K562 (cell line): Measurements from ENCODE around the gene FAM151A. TPM values are rescaled to one million over a fixed set of nuclear protein-coding genes. Genes with fewer than 3 reads are reported as not detected.

ENCODE experiments used
- ATAC-seq: fragments of 200-7000 bp; cut with Tn5 transposase; 3 replicates; pipeline ENCODE4 v1.9.1; 2020; ENCODE audit warnings: moderate library complexity
- BruUV-seq: library from RNA; stranded (reverse); fragments of 400-500 nt; replicated peaks from 2 replicates; lab custom pipeline; 2021; lab: Mats Ljungman, UMichigan
- CTCF ChIA-PET: fragments of 300-600 bp; formaldehyde crosslinking; extraction: SDS; loops from one replicate; lab custom pipeline; 2021; ENCODE audit warnings: low intra/inter-chr PET ratio; lab: Yijun Ruan, JAX
- POLR2A ChIA-PET: fragments of 300-600, 350-650 bp; sonication (Branson Sonifier 250); formaldehyde crosslinking; extraction: SDS; loops from one replicate; lab custom pipeline; 2021; ENCODE audit warnings: antibody characterized with exemption, inconsistent platforms; lab: Yijun Ruan, JAX
- DNase-seq, 4 experiments: peaks; one replicate each; pipeline versions ENCODE4 v3.0.0 to v3.0.0-alpha.2; 2011 to 2018; ENCODE audit warnings: low spot score in 3 of 4, mixed read lengths in 3 of 4; ENCODE audit errors: extremely low read depth in 1 of 4
- FAIRE-seq: peaks from 2 replicates; lab custom pipeline; 2011; peaks lifted over from hg19 to GRCh38; lab: Jason Lieb, UNC
- H2AFZ ChIP-seq: 2 replicates; pipeline ENCODE4 v1.6.0; 2011; ENCODE audit warnings: low read depth, low read length, control low read depth, inconsistent platforms
- H3K27ac ChIP-seq: fragments of 200-600 bp; 3 replicates; pipeline ENCODE4 v1.8.0; 2011; ENCODE audit warnings: low read depth, mild to moderate bottlenecking, control low read depth, inconsistent platforms, low read length, moderate library complexity, mixed read lengths; ENCODE audit errors: extremely low read depth
- H3K27me3 ChIP-seq, 2 experiments: fragments of 300-600 bp in 1 of 2; 2 replicates in 1 of 2; 3 replicates in 1 of 2; pipeline versions ENCODE4 v1.6.0 to v1.8.0; 2011; ENCODE audit warnings: inconsistent platforms in 2 of 2, low read length in 2 of 2, mild to moderate bottlenecking in 1 of 2, mixed read lengths in 1 of 2, moderate library complexity in 1 of 2; ENCODE audit not compliant: control insufficient read depth in 2 of 2, insufficient read depth in 2 of 2
- H3K36me3 ChIP-seq: fragments of 300-600 bp; 3 replicates; pipeline ENCODE4 v1.8.0; 2011; ENCODE audit warnings: mild to moderate bottlenecking, low read length, inconsistent platforms; ENCODE audit not compliant: control insufficient read depth, insufficient read depth
- H3K4me1 ChIP-seq, 2 experiments: fragments of 200-600 bp in 1 of 2; replicated peaks in 1 of 2; 2 replicates in 1 of 2; 3 replicates in 1 of 2; pipeline versions ENCODE4 v1.5.1 to v1.8.0; 2011; ENCODE audit warnings: inconsistent platforms in 2 of 2, low read length in 2 of 2, mild to moderate bottlenecking in 1 of 2, mixed read lengths in 1 of 2, moderate library complexity in 1 of 2; ENCODE audit not compliant: control insufficient read depth in 2 of 2, insufficient read depth in 2 of 2
- H3K4me2 ChIP-seq: 2 replicates; pipeline ENCODE4 v1.6.1; 2011; ENCODE audit warnings: low read length, control low read depth, inconsistent platforms, mixed read lengths; ENCODE audit not compliant: insufficient read depth
- H3K4me3 ChIP-seq: fragments of 200-600 bp; sonication (generic), shearing (Covaris generic); 2 replicates; pipeline ENCODE4 v1.5.1; 2016; ENCODE audit warnings: control low read depth, inconsistent platforms
- H3K79me2 ChIP-seq: fragments of 200-600 bp; 3 replicates; pipeline ENCODE4 v1.8.0; 2011; ENCODE audit warnings: low read length, inconsistent platforms; ENCODE audit not compliant: control insufficient read depth, insufficient read depth
- H3K9ac ChIP-seq, 2 experiments: 2 replicates each; pipeline versions ENCODE4 v1.6.0 to v1.6.1; 2011; ENCODE audit warnings: low read depth in 2 of 2, low read length in 2 of 2, control low read depth in 1 of 2, inconsistent platforms in 1 of 2, mild to moderate bottlenecking in 1 of 2, mixed read lengths in 1 of 2; ENCODE audit not compliant: insufficient read depth in 1 of 2
- H3K9me1 ChIP-seq: one replicate; pipeline ENCODE4 v1.6.0; 2011; ENCODE audit warnings: inconsistent platforms, mild to moderate bottlenecking, low read length, moderate library complexity; ENCODE audit not compliant: control insufficient read depth, insufficient read depth
- H3K9me3 ChIP-seq: replicated peaks from 2 replicates; pipeline ENCODE4 v1.5.1; 2011; ENCODE audit warnings: low read depth, low read length, inconsistent platforms; ENCODE audit not compliant: control insufficient read depth, insufficient read depth
- H4K20me1 ChIP-seq: replicated peaks from 2 replicates; pipeline ENCODE4 v1.6.1; 2011; ENCODE audit warnings: low read length, inconsistent platforms, mixed read lengths; ENCODE audit not compliant: control insufficient read depth, insufficient read depth
- EZH2 ChIP-seq: IDR thresholded peaks from 2 replicates; pipeline ENCODE4 v1.6.1; 2012; ENCODE audit warnings: low read depth, mild to moderate bottlenecking, inconsistent platforms, low read length, borderline replicate concordance
- HOXB6 ChIP-seq: fragments of 250-450 bp; sonication (Bioruptor Pico); IDR thresholded peaks from 2 replicates; pipeline ENCODE4 v1.5.1; 2022; ENCODE audit warnings: mild to moderate bottlenecking, borderline replicate concordance
- POLR2AphosphoS5 ChIP-seq: IDR thresholded peaks from 2 replicates; pipeline ENCODE4 v1.6.1; 2011; ENCODE audit warnings: mild to moderate bottlenecking, low read depth, low read length, moderate library complexity; ENCODE audit not compliant: control insufficient read depth, insufficient read depth
- STAT5A ChIP-seq: IDR thresholded peaks from 2 replicates; pipeline ENCODE4 v1.6.1; 2012; ENCODE audit warnings: low read length, inconsistent platforms, borderline replicate concordance
- UBTF ChIP-seq, 2 experiments: IDR thresholded peaks; 2 replicates each; pipeline ENCODE4 v1.6.1; 2012; ENCODE audit warnings: improper control_type of control experiment in 2 of 2, low read depth in 2 of 2, low read length in 2 of 2, borderline replicate concordance in 1 of 2
- ZKSCAN1 ChIP-seq: fragments of 150-350 bp; IDR thresholded peaks from 2 replicates; pipeline ENCODE4 v1.6.1; 2016; ENCODE audit warnings: low read depth, low read length
- ZNF518B ChIP-seq: fragments of 250-450 bp; sonication (Bioruptor Pico); IDR thresholded peaks from 2 replicates; pipeline ENCODE4 v1.5.0; 2021; ENCODE audit warnings: mild to moderate bottlenecking, moderate library complexity
- WGBS: fragments of 100-300 bp; shearing (Covaris generic); methylation state at CpG from one replicate; pipeline ENCODE4 v1.1.6; 2016; ENCODE audit warnings: low coverage, mixed read lengths; ENCODE audit not compliant: insufficient coverage; ENCODE audit errors: missing lambda C conversion rate; 5-methylcytosine and 5-hydroxymethylcytosine counted together
- in situ Hi-C: fragments of 300-500 bp; cut with MboI; formaldehyde crosslinking; loops from 4 replicates; pipeline ENCODE4 v1.15.0; 2018; ENCODE audit warnings: inconsistent platforms, mixed read lengths
- intact Hi-C: fragments of 100-400 bp; cut with micrococcal nuclease; formaldehyde crosslinking; loops from 2 replicates; pipeline ENCODE4 v1.14.2; 2022
- polyA plus RNA-seq, 8 experiments: library from polyadenylated mRNA; depleted of rRNA in 4 of 8; stranded (reverse) in 5 of 8; unstranded in 3 of 8; fragments of >200 nt; fragmentation: Nextera tagmentation in 2 of 8; fragmentation: Illumina TruSeq in 1 of 8; extraction: Ambion mirVana in 2 of 8; extraction: Trizol in 1 of 8; gene quantifications; 2 replicates each; pipeline versions ENCODE4 v1.2.1 to v1.2.3, GENCODE V29; 2011 to 2014; ENCODE audit warnings: inconsistent platforms in 1 of 8, missing spikeins in 1 of 8
- total RNA-seq, 7 experiments: library from RNA; depleted of rRNA in 6 of 7; stranded (reverse); fragments of >200 nt in 6 of 7; fragmentation: Illumina TruSeq in 2 of 7; extraction: Trizol in 2 of 7; gene quantifications; 2 replicates each; pipeline versions ENCODE4 v1.2.1 to v1.2.3, GENCODE V29; 2011 to 2021; ENCODE audit warnings: low replicate concordance in 1 of 7

Gene FAM151A
- total and polyA plus RNA-seq, 9 of the 15 experiments (the other 6 are each of a cell fraction or from before 2014, with no cell fraction given): not detected

GRCh38 chr1:54566438-54567141 lies 56.7 kb downstream of the FAM151A start:
- Histone ChIP-seq H3K4me2 (no peak overlapping the region), H3K9me3 (no peaks in the 10 kb centered on the region), H3K4me1 (peaks cover 3 to 17% of the 10 kb centered on the region in 2 experiments; a peak in 4 of 5 replicates), H3K36me3 (no peaks in the 10 kb centered on the region), H3K9ac (no peak overlapping the region), H2AFZ (no peak overlapping the region), H3K27me3 (peaks cover 18 to 37% of the 10 kb centered on the region in 2 experiments; a peak in 4 of 5 replicates), H3K27ac (no peak overlapping the region), H3K4me3 (no peak overlapping the region), H3K9me1 (no peaks in the 10 kb centered on the region), H4K20me1 (no peaks in the 10 kb centered on the region), H3K79me2 (no peaks in the 10 kb centered on the region)
- BruUV-seq: no TSS peak
- no peak for TF ChIP-seq HOXB6 (CRISPR knock-in tag)
- TF ChIP-seq EZH2: 0 out of 2 replicates have a peak, but pooled peaks have one; percentile 52
- TF ChIP-seq ZKSCAN1: no peak
- in situ Hi-C loops (no loop called here), intact Hi-C loops (no loop called here)
- DNase-seq (no peak), ATAC-seq (no peak), FAIRE-seq (no peak)
- 2% methylated on average over 5 of the region's 5 CpGs for WGBS
- ChIA-PET CTCF (no interaction called here), POLR2A (interaction anchor here (0.6 to 1.5 kb wide), 4 partner anchors 10 to 791 kb away, joined by 3 to 10 read pairs (median 4); no protein-coding TSS in a partner anchor)

- CTCF ChIA-PET: no interaction called here
- POLR2A ChIA-PET: interaction anchor here (0.5 to 2.0 kb wide), 5 partner anchors 12 to 462 kb away, joined by 3 to 10 read pairs (median 3); no protein-coding TSS in a partner anchor
- Histone ChIP-seq H3K4me1 (peaks cover 3 to 17% of the 10 kb centered on the region in 2 experiments; a peak in 3 of 5 replicates), H3K36me3 (no peaks in the 10 kb centered on the region), H4K20me1 (no peaks in the 10 kb centered on the region), H3K4me3 (no peak overlapping the region), H3K9me1 (no peaks in the 10 kb centered on the region), H3K9ac (no peak overlapping the region), H3K27ac (no peak overlapping the region), H3K79me2 (no peaks in the 10 kb centered on the region), H3K9me3 (no peaks in the 10 kb centered on the region), H3K4me2 (no peak overlapping the region; the same call in 1 of the 2 replicates), H2AFZ (no peak overlapping the region), H3K27me3 (peaks cover 18 to 36% of the 10 kb centered on the region in 2 experiments; a peak in 4 of 5 replicates)
- in situ Hi-C loops (no loop called here), intact Hi-C loops (no loop called here)
- no TSS peak for BruUV-seq
- 5% methylated on average over 4 of the region's 4 CpGs for WGBS
- ATAC-seq (peak; percentile 62), FAIRE-seq (peak; percentile 51), DNase-seq (peak; percentile 34 to 63 (median 50))
- TF ChIP-seq POLR2AphosphoS5 (0 out of 2 replicates have a peak, but pooled peaks have one; percentile 21), ZNF518B (CRISPR knock-in tag) (no peak), UBTF (IDR thresholded peaks at IDR 0.05; ENCODE audit: borderline replicate concordance in 1 of 2, low read depth in 2 of 2, low read length in 2 of 2) (no peak), STAT5A (peak; percentile 22; the same call in 1 of the 2 replicates)
Measured at GRCh38 chr1:54565113-54565501, 58.2 kb downstream of the FAM151A start.
